GM12878 (cell line): Measurements from ENCODE around the gene CXCR6. TPM values are rescaled to one million over a fixed set of nuclear protein-coding genes. Genes with fewer than 3 reads are reported as not detected.

Experiments
- ATAC-seq: fragments of 200-7000 bp; cut with Tn5 transposase; 3 replicates; pipeline ENCODE4 v1.9.1; 2020; ENCODE audit warnings: mild to moderate bottlenecking, moderate library complexity
- BruUV-seq: library from RNA; stranded (reverse); fragments of 400-500 nt; replicated peaks from 2 replicates; lab custom pipeline; 2021; lab: Mats Ljungman, UMichigan
- CTCF ChIA-PET: fragments of 300-600 bp; sonication (Branson Sonifier 250); formaldehyde crosslinking; extraction: SDS; loops from one replicate; lab custom pipeline; 2021; ENCODE audit warnings: inconsistent platforms; lab: Yijun Ruan, JAX
- POLR2A ChIA-PET: fragments of 350-600 bp; formaldehyde crosslinking; extraction: SDS; loops from one replicate; lab custom pipeline; 2021; ENCODE audit warnings: inconsistent platforms; lab: Charles Lee
- RAD21 ChIA-PET: fragments of 300-600 bp; sonication (Branson Sonifier 250); formaldehyde crosslinking; loops from one replicate; lab custom pipeline; 2023; ENCODE audit warnings: antibody characterized with exemption; ENCODE audit not compliant: unreplicated experiment; lab: Charles Lee
- SMC1A ChIA-PET: fragments of 300-600 bp; sonication (Branson Sonifier 250); formaldehyde crosslinking; loops from one replicate; lab custom pipeline; 2023; ENCODE audit not compliant: unreplicated experiment, uncharacterized antibody; lab: Charles Lee
- DNase-seq: peaks from one replicate; pipeline ENCODE4 v3.0.0-alpha.2; 2011; ENCODE audit warnings: low read depth, low spot score
- FAIRE-seq: peaks from 3 replicates; lab custom pipeline; 2011; peaks lifted over from hg19 to GRCh38; lab: Jason Lieb, UNC
- H2AFZ ChIP-seq: 2 replicates; pipeline ENCODE4 v1.6.0; 2011; ENCODE audit warnings: low read depth, low read length, control low read depth; ENCODE audit not compliant: control insufficient read depth
- H3K27ac ChIP-seq: 2 replicates; pipeline ENCODE4 v1.5.1; 2011; ENCODE audit warnings: control low read depth; ENCODE audit not compliant: control insufficient read depth, insufficient read depth
- H3K27me3 ChIP-seq, 2 experiments: replicated peaks in 1 of 2; 2 replicates each; pipeline versions ENCODE4 v1.6.0 to v1.6.1; 2011; ENCODE audit warnings: low read length in 1 of 2; ENCODE audit not compliant: control insufficient read depth in 2 of 2, insufficient read depth in 2 of 2
- H3K36me3 ChIP-seq, 2 experiments: 2 replicates each; pipeline ENCODE4 v1.5.1; 2011; ENCODE audit warnings: low read length in 1 of 2; ENCODE audit not compliant: control insufficient read depth in 2 of 2, insufficient read depth in 2 of 2
- H3K4me1 ChIP-seq: 2 replicates; pipeline ENCODE4 v1.6.1; 2011; ENCODE audit warnings: mild to moderate bottlenecking, low read length, moderate library complexity, mixed read lengths; ENCODE audit not compliant: control insufficient read depth, insufficient read depth
- H3K4me2 ChIP-seq: 2 replicates; pipeline ENCODE4 v1.6.0; 2011; ENCODE audit warnings: control low read depth; ENCODE audit not compliant: control insufficient read depth, insufficient read depth
- H3K4me3 ChIP-seq: fragments of 200-600 bp; sonication (generic); 2 replicates; pipeline ENCODE4 v1.5.1; 2016
- H3K79me2 ChIP-seq: 2 replicates; pipeline ENCODE4 v1.6.0; 2011; ENCODE audit warnings: low read length; ENCODE audit not compliant: control insufficient read depth, insufficient read depth
- H3K9ac ChIP-seq: 2 replicates; pipeline ENCODE4 v1.8.0; 2011; ENCODE audit warnings: low read length, control low read depth, mixed read lengths; ENCODE audit not compliant: control insufficient read depth, insufficient read depth
- H3K9me3 ChIP-seq: replicated peaks from 3 replicates; pipeline ENCODE4 v1.5.1; 2011; ENCODE audit warnings: mild to moderate bottlenecking, low read length; ENCODE audit not compliant: control insufficient read depth, insufficient read depth
- H4K20me1 ChIP-seq: 2 replicates; pipeline ENCODE4 v1.6.0; 2011; ENCODE audit not compliant: control insufficient read depth, insufficient read depth
- CBX3 ChIP-seq: fragments of 200-600 bp; sonication (generic); IDR thresholded peaks from 2 replicates; pipeline ENCODE4 v1.6.1; 2016; ENCODE audit warnings: low read depth, borderline replicate concordance
- CHD4 ChIP-seq: fragments of 200-600 bp; sonication (generic); IDR thresholded peaks from 2 replicates; pipeline ENCODE4 v1.6.1; 2016; ENCODE audit warnings: mild to moderate bottlenecking
- EED ChIP-seq: sonication (generic); IDR thresholded peaks from 2 replicates; pipeline ENCODE4 v1.6.1; 2016; ENCODE audit warnings: antibody characterized with exemption, low read depth
- GATAD2B ChIP-seq: fragments of 450-650 bp; conservative IDR thresholded peaks from 2 replicates; pipeline ENCODE4 v1.6.1; 2017; ENCODE audit warnings: low read depth, mild to moderate bottlenecking, moderate library complexity
- IKZF2 ChIP-seq, 2 experiments: fragments of 450-650 bp; IDR thresholded peaks; 2 replicates each; pipeline ENCODE4 v1.6.1; 2017; ENCODE audit warnings: mild to moderate bottlenecking in 2 of 2, moderate library complexity in 2 of 2
- JUND ChIP-seq: IDR thresholded peaks from 2 replicates; pipeline ENCODE4 v1.6.1; 2012; ENCODE audit warnings: low read depth, mild to moderate bottlenecking, low read length, improper control_type of control experiment, moderate library complexity
- MEF2B ChIP-seq: fragments of 450-650 bp; IDR thresholded peaks from 2 replicates; pipeline ENCODE4 v1.6.1; 2018; ENCODE audit warnings: mild to moderate bottlenecking, moderate library complexity; ENCODE audit not compliant: partially characterized antibody, poor library complexity, severe bottlenecking
- SPI1 ChIP-seq: IDR thresholded peaks from 2 replicates; pipeline ENCODE4 v1.6.1; 2011; ENCODE audit warnings: low read depth, mild to moderate bottlenecking, low read length, moderate library complexity, borderline replicate concordance; ENCODE audit not compliant: insufficient read depth
- ZNF384 ChIP-seq: IDR thresholded peaks from 2 replicates; pipeline ENCODE4 v1.6.1; 2012; ENCODE audit warnings: low read depth, mild to moderate bottlenecking, low read length, improper control_type of control experiment, borderline replicate concordance
- whole genome bisulfite sequencing: methylation state at CpG from one replicate; pipeline ENCODE4 v1.1.6; 2016; ENCODE audit warnings: low lambda C conversion rate; ENCODE audit not compliant: insufficient replicate concordance, insufficient coverage; ENCODE audit errors: missing lambda C conversion rate; 5-methylcytosine and 5-hydroxymethylcytosine counted together
- in situ Hi-C: fragments of 300-500 bp; cut with MboI; formaldehyde crosslinking; loops from 9 replicates; pipeline ENCODE4 v1.14.3; 2018; ENCODE audit warnings: mixed read lengths
- intact Hi-C: fragments of 100-400 bp; cut with micrococcal nuclease; formaldehyde crosslinking; loops from one replicate; pipeline ENCODE4 v1.14.2; 2022; ENCODE audit not compliant: unreplicated experiment
- polyA plus RNA-seq, 11 experiments: library from polyadenylated mRNA; depleted of rRNA in 4 of 11; unstranded in 6 of 11; stranded (reverse) in 5 of 11; fragments of >200 nt; fragmentation: Nextera tagmentation in 4 of 11; fragmentation: Illumina TruSeq in 1 of 11; extraction: Ambion mirVana in 4 of 11; extraction: Trizol in 1 of 11; gene quantifications; 1 replicate in 1 of 11; 2 replicates in 10 of 11; pipeline versions ENCODE4 v1.2.1 to v1.2.3, GENCODE V29; 2011 to 2016; ENCODE audit warnings: inconsistent platforms in 2 of 11, missing spikeins in 2 of 11, low read depth in 1 of 11
- total RNA-seq, 4 experiments: library from RNA; depleted of rRNA in 3 of 4; stranded (reverse); fragments of >200 nt in 3 of 4; fragmentation: Illumina TruSeq in 1 of 4; extraction: Trizol in 1 of 4; gene quantifications; 2 replicates each; pipeline versions ENCODE4 v1.2.1 to v1.2.3, GENCODE V29; 2013 to 2021
- TF ChIP-seq, protein P1 (sequence below): fragments of 450-650 bp; formaldehyde crosslinking; IDR thresholded peaks from 2 replicates; pipeline ENCODE4 v1.4.0; 2022; ENCODE audit warnings: mild to moderate bottlenecking, moderate library complexity
- TF ChIP-seq, protein P2 (sequence below): fragments of 450-650 bp; IDR thresholded peaks from 2 replicates; pipeline ENCODE4 v1.6.1; 2017; ENCODE audit warnings: mild to moderate bottlenecking, moderate library complexity
- TF ChIP-seq, protein P3 (sequence below): IDR thresholded peaks from 2 replicates; pipeline ENCODE4 v1.6.1; 2011; ENCODE audit warnings: borderline replicate concordance, low read depth, mild to moderate bottlenecking, moderate library complexity, mixed read lengths, low read length; ENCODE audit not compliant: insufficient read depth; ENCODE audit errors: extremely low read length

The CXCR6 gene
- total and polyA plus RNA-seq, 10 of the 15 experiments (the other 5 are each of a cell fraction or from before 2014, with no cell fraction given), result 0.04 to 0.20 (median 0.12) TPM; not detected in 5

DNA sequence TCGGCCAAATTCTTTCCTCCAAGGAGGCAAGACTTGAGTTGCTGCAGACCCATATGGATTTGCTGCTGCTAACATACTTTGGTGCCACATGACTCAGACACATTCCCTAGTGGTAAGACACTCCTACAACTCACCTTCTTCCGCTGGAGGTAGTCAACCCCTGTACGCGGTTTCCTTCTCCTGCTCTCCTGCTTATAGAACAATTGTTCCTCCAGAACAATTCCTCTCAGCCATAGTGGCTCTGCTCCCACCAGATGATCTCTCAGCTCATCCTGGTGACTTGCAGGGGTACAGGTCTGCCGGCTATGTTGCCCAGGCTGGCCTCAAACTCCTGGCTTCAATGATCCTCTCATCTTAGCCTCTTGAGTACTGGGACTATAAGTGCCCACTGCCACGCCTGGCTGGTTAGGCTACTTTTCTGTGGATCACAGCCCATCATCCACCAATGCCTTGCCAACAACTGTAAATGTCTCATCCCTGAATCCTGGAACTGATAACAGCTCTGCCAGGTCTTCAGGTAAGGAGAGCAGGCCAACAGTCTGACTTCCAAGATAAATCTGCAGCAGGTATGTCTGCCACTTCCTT is 2.4 kb upstream of the CXCR6 start:
- no peak for ATAC-seq

More for the DNA sequence above, 2.4 kb upstream of the CXCR6 start:
- no peaks in the 10 kb centered on the region for H4K20me1 ChIP-seq
- no TSS peak for BruUV-seq
- RAD21 ChIA-PET, result interaction anchor here (0.6 to 6.8 kb wide), 11 partner anchors 12 to 900 kb away, joined by 3 to 213 read pairs (median 4); partner anchors contain the start of gene FYCO1
- TF ChIP-seq, protein P1, sequence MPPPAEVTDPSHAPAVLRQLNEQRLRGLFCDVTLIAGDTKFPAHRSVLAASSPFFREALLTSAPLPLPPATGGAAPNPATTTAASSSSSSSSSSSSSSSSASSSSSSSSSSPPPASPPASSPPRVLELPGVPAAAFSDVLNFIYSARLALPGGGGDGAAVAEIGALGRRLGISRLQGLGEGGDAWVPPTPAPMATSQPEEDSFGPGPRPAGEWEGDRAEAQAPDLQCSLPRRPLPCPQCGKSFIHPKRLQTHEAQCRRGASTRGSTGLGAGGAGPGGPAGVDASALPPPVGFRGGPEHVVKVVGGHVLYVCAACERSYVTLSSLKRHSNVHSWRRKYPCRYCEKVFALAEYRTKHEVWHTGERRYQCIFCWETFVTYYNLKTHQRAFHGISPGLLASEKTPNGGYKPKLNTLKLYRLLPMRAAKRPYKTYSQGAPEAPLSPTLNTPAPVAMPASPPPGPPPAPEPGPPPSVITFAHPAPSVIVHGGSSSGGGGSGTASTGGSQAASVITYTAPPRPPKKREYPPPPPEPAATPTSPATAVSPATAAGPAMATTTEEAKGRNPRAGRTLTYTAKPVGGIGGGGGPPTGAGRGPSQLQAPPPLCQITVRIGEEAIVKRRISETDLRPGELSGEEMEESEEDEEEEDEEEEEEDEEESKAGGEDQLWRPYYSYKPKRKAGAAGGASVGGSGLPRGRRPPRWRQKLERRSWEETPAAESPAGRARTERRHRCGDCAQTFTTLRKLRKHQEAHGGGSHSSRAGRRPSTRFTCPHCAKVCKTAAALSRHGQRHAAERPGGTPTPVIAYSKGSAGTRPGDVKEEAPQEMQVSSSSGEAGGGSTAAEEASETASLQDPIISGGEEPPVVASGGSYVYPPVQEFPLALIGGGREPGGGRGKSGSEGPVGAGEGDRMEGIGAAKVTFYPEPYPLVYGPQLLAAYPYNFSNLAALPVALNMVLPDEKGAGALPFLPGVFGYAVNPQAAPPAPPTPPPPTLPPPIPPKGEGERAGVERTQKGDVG (CRISPR knock-in tag), result no peak
- TF ChIP-seq GATAD2B (no peak), SPI1 (no peak), CHD4 (no peak), ZNF384 (no peak), MEF2B (no peak), CBX3 (no peak), IKZF2 (IDR thresholded peaks at IDR 0.05) (no peak), EED (no peak), JUND (no peak)
- TF ChIP-seq, protein P2, sequence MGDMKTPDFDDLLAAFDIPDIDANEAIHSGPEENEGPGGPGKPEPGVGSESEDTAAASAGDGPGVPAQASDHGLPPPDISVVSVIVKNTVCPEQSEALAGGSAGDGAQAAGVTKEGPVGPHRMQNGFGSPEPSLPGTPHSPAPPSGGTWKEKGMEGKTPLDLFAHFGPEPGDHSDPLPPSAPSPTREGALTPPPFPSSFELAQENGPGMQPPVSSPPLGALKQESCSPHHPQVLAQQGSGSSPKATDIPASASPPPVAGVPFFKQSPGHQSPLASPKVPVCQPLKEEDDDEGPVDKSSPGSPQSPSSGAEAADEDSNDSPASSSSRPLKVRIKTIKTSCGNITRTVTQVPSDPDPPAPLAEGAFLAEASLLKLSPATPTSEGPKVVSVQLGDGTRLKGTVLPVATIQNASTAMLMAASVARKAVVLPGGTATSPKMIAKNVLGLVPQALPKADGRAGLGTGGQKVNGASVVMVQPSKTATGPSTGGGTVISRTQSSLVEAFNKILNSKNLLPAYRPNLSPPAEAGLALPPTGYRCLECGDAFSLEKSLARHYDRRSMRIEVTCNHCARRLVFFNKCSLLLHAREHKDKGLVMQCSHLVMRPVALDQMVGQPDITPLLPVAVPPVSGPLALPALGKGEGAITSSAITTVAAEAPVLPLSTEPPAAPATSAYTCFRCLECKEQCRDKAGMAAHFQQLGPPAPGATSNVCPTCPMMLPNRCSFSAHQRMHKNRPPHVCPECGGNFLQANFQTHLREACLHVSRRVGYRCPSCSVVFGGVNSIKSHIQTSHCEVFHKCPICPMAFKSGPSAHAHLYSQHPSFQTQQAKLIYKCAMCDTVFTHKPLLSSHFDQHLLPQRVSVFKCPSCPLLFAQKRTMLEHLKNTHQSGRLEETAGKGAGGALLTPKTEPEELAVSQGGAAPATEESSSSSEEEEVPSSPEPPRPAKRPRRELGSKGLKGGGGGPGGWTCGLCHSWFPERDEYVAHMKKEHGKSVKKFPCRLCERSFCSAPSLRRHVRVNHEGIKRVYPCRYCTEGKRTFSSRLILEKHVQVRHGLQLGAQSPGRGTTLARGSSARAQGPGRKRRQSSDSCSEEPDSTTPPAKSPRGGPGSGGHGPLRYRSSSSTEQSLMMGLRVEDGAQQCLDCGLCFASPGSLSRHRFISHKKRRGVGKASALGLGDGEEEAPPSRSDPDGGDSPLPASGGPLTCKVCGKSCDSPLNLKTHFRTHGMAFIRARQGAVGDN, result no peak
- TF ChIP-seq, protein P3, sequence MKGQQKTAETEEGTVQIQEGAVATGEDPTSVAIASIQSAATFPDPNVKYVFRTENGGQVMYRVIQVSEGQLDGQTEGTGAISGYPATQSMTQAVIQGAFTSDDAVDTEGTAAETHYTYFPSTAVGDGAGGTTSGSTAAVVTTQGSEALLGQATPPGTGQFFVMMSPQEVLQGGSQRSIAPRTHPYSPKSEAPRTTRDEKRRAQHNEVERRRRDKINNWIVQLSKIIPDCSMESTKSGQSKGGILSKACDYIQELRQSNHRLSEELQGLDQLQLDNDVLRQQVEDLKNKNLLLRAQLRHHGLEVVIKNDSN, result no peak
- TF ChIP-seq, all 136 proteins: peak for 0
- ChIA-PET SMC1A (interaction anchor here (1.0 to 21.6 kb wide), 8 partner anchors 17 to 179 kb away, joined by 3 to 523 read pairs (median 13); partner anchors contain the start of gene FYCO1), POLR2A (interaction anchor here (4.5 kb wide), 1 partner anchor 136 kb away, joined by 29 read pairs; no protein-coding TSS in a partner anchor), CTCF (interaction anchor here (0.7 to 9.0 kb wide), 10 partner anchors 10 to 429 kb away, joined by 3 to 478 read pairs (median 18); partner anchors contain the start of genes CCR1, CCR5 and FYCO1)
- WGBS, result 89% methylated on average over 6 of the region's 6 CpGs
- Histone ChIP-seq H3K36me3 (peaks cover 1 to 4% of the 10 kb centered on the region in 2 experiments; a peak in 3 of 4 replicates), H3K27me3 (no peaks in the 10 kb centered on the region), H3K9ac (no peak overlapping the region), H3K4me1 (peaks cover 7% of the 10 kb centered on the region), H3K27ac (no peak overlapping the region), H3K9me3 (no peaks in the 10 kb centered on the region; the same call in 2 of the 3 replicates), H3K4me3 (no peak overlapping the region), H2AFZ (no peak overlapping the region), H3K79me2 (no peaks in the 10 kb centered on the region), H3K4me2 (no peak overlapping the region)
- DNase-seq (no peak), FAIRE-seq (no peak)
- in situ Hi-C loops (loop anchor here (5.0 to 10.0 kb wide), 2 partner anchors 136 to 274 kb away; no protein-coding TSS in a partner anchor), intact Hi-C loops (no loop called here)
